Neural progenitor cell (in vitro differentiated cells): ENCODE results near the gene ZMPSTE24. TPM values are rescaled to one million over a fixed set of nuclear protein-coding genes. Genes with fewer than 3 reads are reported as not detected.
"Not testable (repeated sequence)": the region's sequence is repeated elsewhere in the genome, so short reads cannot be mapped to it uniquely, and the experiment has no call there.

Experiments used
- DNase-seq: peaks from one replicate; pipeline ENCODE4 v3.0.0-alpha.2; 2016; ENCODE audit warnings: low spot score
- H2AFZ ChIP-seq: fragments of 200-600 bp; sonication (generic); replicated peaks from 2 replicates; pipeline ENCODE4 v1.6.1; 2016; ENCODE audit warnings: antibody characterized with exemption
- H3F3A ChIP-seq: fragments of 200-600 bp; sonication (generic); 2 replicates; pipeline ENCODE4 v1.6.1; 2016; ENCODE audit warnings: antibody characterized with exemption, low read depth
- H3K27ac ChIP-seq: fragments of 200-600 bp; sonication (generic); 2 replicates; pipeline ENCODE4 v1.5.1; 2016; ENCODE audit warnings: mild to moderate bottlenecking
- H3K27me3 ChIP-seq: fragments of 200-600 bp; sonication (generic); 2 replicates; pipeline ENCODE4 v1.6.1; 2016; ENCODE audit warnings: mild to moderate bottlenecking, moderate library complexity
- H3K36me3 ChIP-seq: fragments of 200-600 bp; sonication (generic); 2 replicates; pipeline ENCODE4 v1.5.1; 2016
- H3K4me1 ChIP-seq: fragments of 200-600 bp; sonication (generic); 2 replicates; pipeline ENCODE4 v1.6.1; 2016; ENCODE audit warnings: mixed run types
- H3K4me2 ChIP-seq: fragments of 200-600 bp; sonication (generic); 2 replicates; pipeline ENCODE4 v1.6.1; 2016
- H3K4me3 ChIP-seq: fragments of 200-600 bp; sonication (generic); 2 replicates; pipeline ENCODE4 v1.5.1; 2016
- H3K79me2 ChIP-seq: fragments of 200-600 bp; sonication (generic); 2 replicates; pipeline ENCODE4 v1.6.1; 2016; ENCODE audit warnings: low read depth
- H3K9ac ChIP-seq: fragments of 200-600 bp; sonication (generic); 2 replicates; pipeline ENCODE4 v1.6.1; 2016
- H3K9me3 ChIP-seq: fragments of 200-600 bp; sonication (generic); 2 replicates; pipeline ENCODE4 v1.5.1; 2016; ENCODE audit warnings: low read depth
- H4K20me1 ChIP-seq: fragments of 200-600 bp; sonication (generic); 2 replicates; pipeline ENCODE4 v1.6.1; 2016; ENCODE audit warnings: low read depth
- H3K27ac Mint-ChIP-seq: 3 replicates; pipeline ENCODE4 v1.8.0; 2021; ENCODE audit warnings: mixed read lengths
- H3K27me3 Mint-ChIP-seq: 2 replicates; pipeline ENCODE4 v1.8.0; 2022; ENCODE audit warnings: low read depth, mild to moderate bottlenecking, inconsistent platforms, moderate library complexity, mixed read lengths; ENCODE audit not compliant: insufficient read depth
- H3K36me3 Mint-ChIP-seq: 3 replicates; pipeline ENCODE4 v1.8.0; 2021; ENCODE audit warnings: mixed read lengths
- H3K4me1 Mint-ChIP-seq: 3 replicates; pipeline ENCODE4 v1.8.0; 2021; ENCODE audit warnings: mixed read lengths
- H3K4me3 Mint-ChIP-seq: 3 replicates; pipeline ENCODE4 v1.8.0; 2021; ENCODE audit warnings: mild to moderate bottlenecking, moderate library complexity, mixed read lengths
- H3K9me3 Mint-ChIP-seq: 3 replicates; pipeline ENCODE4 v1.8.0; 2020; ENCODE audit warnings: mixed read lengths
- EZH2 ChIP-seq: fragments of 200-600 bp; sonication (generic); IDR thresholded peaks from 2 replicates; pipeline ENCODE4 v1.6.1; 2017; ENCODE audit warnings: antibody characterized with exemption, mild to moderate bottlenecking, moderate library complexity
- EZH2phosphoT487 ChIP-seq: fragments of 200-600 bp; sonication (generic); IDR thresholded peaks from 2 replicates; pipeline ENCODE4 v1.6.1; 2017; ENCODE audit warnings: antibody characterized with exemption
- total RNA-seq: library from RNA; depleted of rRNA; stranded (reverse); fragments of >200 nt; gene quantifications from 2 replicates; pipeline ENCODE4 v1.2.3, GENCODE V29; 2015; ENCODE audit warnings: low replicate concordance
- TF ChIP-seq, protein P1 (sequence below): fragments of 200-600 bp; sonication (generic); IDR thresholded peaks from 2 replicates; pipeline ENCODE4 v1.5.1; 2017; ENCODE audit warnings: antibody characterized with exemption, mild to moderate bottlenecking

Gene ZMPSTE24
- 26.9 and 38.0 TPM in 2 replicates for total RNA-seq

DNA sequence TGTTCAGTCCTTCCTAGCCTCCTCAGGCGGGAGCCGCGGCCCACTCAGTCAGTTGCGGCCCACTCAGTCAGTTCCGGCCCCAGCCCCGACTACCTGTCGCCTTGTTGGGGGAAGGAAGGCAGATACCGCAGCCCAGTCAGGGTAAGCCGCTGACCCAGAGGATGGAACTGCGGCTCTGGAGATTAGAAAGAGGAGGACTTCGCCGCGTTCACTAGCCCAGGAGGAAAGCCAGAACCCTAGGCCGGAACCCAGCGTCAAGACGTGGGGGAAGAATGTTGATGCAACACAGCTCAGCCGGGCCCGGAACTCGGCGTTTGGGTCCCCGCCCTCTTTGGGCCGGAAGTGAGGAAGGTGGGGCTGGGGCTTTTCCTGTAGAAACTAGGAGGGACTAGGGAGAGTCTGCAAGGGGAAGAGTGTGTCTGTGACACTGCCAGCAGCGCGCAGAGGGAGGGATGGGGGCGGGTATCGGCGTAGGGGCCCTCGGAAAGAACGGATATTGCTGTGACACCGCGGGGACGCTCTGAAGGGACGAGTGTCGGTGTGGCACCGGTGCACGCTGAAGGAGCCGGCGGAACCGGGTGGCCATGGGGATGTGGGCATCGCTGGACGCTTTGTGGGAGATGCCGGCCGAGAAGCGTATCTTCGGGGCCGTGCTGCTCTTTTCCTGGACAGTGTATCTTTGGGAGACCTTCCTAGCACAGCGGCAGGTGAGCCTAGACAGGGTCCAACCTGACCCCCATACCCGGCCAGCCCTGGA is at the start of gene ZMPSTE24:
Gene ZMPSTE24 (plus strand): TSS at position 549 of the 757 bp plus-strand sequence. CDS start 36 bp downstream, at position 585.
- H3K27me3 ChIP-seq: no peaks in the 10 kb centered on the region
- H3K9ac ChIP-seq: peak within 1 kb of the TSS; percentile 96
- H3K27me3 Mint-ChIP-seq: peaks cover 2% of the 10 kb centered on the region
- H3K79me2 ChIP-seq: peaks cover 50% of the 10 kb centered on the region
- H3K27ac Mint-ChIP-seq: peak within 1 kb of the TSS; percentile 98
- H3K4me1 ChIP-seq: peaks cover 4% of the 10 kb centered on the region
- TF ChIP-seq EZH2: peak; percentile 45
- TF ChIP-seq, protein P1, sequence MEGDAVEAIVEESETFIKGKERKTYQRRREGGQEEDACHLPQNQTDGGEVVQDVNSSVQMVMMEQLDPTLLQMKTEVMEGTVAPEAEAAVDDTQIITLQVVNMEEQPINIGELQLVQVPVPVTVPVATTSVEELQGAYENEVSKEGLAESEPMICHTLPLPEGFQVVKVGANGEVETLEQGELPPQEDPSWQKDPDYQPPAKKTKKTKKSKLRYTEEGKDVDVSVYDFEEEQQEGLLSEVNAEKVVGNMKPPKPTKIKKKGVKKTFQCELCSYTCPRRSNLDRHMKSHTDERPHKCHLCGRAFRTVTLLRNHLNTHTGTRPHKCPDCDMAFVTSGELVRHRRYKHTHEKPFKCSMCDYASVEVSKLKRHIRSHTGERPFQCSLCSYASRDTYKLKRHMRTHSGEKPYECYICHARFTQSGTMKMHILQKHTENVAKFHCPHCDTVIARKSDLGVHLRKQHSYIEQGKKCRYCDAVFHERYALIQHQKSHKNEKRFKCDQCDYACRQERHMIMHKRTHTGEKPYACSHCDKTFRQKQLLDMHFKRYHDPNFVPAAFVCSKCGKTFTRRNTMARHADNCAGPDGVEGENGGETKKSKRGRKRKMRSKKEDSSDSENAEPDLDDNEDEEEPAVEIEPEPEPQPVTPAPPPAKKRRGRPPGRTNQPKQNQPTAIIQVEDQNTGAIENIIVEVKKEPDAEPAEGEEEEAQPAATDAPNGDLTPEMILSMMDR: no peak
- TF ChIP-seq EZH2phosphoT487: no peak
- peak within 1 kb of the TSS; percentile 94 for H3K4me3 Mint-ChIP-seq
- H3K9me3 ChIP-seq: no peaks in the 10 kb centered on the region
- peak within 1 kb of the TSS; percentile 96 for H2AFZ ChIP-seq
- peak within 1 kb of the TSS; percentile 96 for H3K27ac ChIP-seq
- H3K36me3 Mint-ChIP-seq: peaks cover 8% of the 10 kb centered on the region
- peak within 1 kb of the TSS; percentile 69 for H3K4me3 ChIP-seq
- no peaks in the 10 kb centered on the region for H4K20me1 ChIP-seq
- peak; percentile 97 for DNase-seq
- peaks cover 15% of the 10 kb centered on the region for H3F3A ChIP-seq
- peaks cover 5% of the 10 kb centered on the region for H3K36me3 ChIP-seq
- H3K4me2 ChIP-seq: peak within 1 kb of the TSS; percentile 93
- H3K4me1 Mint-ChIP-seq: peaks cover 14% of the 10 kb centered on the region
- H3K9me3 Mint-ChIP-seq: no peaks in the 10 kb centered on the region

DNA sequence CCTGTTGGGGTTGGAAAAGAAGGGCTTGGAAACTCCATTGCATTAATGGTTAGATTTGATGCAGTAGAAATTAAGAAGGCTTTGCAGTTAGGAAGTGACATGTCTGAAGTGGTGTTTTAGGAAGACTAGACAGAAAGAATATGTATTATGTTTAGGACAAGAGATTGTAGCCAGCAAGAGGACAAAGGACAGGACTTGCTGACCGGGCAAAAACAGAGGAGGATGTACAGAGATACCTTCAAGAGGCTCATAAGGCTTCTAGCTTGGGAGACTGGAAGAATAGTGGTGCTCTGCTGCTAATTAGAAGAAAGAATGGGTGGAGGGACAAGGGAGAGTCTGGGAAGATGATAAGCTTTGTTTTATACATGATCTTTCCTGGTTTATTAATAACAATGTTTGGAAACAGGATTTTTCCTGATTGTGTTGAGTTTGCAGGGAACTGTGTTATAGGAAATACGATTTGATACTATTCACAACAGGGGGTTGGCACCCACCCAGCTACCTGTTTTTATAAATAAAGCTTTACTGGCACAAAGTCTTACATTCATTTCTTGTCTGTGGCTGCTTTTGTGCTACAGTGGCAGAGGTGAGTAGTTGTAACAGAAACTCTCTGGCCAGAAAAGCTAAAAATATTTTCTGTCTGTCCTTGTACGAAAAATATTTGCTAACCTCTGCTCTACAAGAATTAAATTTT is 47.4 kb upstream of the ZMPSTE24 start:
- H3K27me3 Mint-ChIP-seq: no peaks in the 10 kb centered on the region
- H3K27ac ChIP-seq: no peak overlapping the region
- H3F3A ChIP-seq: no peaks in the 10 kb centered on the region
- H3K9me3 ChIP-seq: no peaks in the 10 kb centered on the region
- no peak for TF ChIP-seq EZH2phosphoT487
- TF ChIP-seq EZH2: no peak
- TF ChIP-seq, protein P1: no peak
- peaks cover 4% of the 10 kb centered on the region for H3K4me1 Mint-ChIP-seq
- peaks cover 4% of the 10 kb centered on the region for H3K4me1 ChIP-seq
- H3K4me3 Mint-ChIP-seq: no peak overlapping the region
- no peaks in the 10 kb centered on the region for H3K79me2 ChIP-seq
- no peak overlapping the region for H3K4me3 ChIP-seq
- DNase-seq: no peak
- H3K27ac Mint-ChIP-seq: no peak overlapping the region
- H3K36me3 Mint-ChIP-seq: peaks cover 22% of the 10 kb centered on the region
- H3K36me3 ChIP-seq: peaks cover 4% of the 10 kb centered on the region
- no peak overlapping the region for H3K4me2 ChIP-seq
- H2AFZ ChIP-seq: no peak overlapping the region
- H3K9ac ChIP-seq: no peak overlapping the region
- peaks cover 54% of the 10 kb centered on the region for H4K20me1 ChIP-seq
- no peaks in the 10 kb centered on the region for H3K27me3 ChIP-seq
- no peaks in the 10 kb centered on the region for H3K9me3 Mint-ChIP-seq

DNA sequence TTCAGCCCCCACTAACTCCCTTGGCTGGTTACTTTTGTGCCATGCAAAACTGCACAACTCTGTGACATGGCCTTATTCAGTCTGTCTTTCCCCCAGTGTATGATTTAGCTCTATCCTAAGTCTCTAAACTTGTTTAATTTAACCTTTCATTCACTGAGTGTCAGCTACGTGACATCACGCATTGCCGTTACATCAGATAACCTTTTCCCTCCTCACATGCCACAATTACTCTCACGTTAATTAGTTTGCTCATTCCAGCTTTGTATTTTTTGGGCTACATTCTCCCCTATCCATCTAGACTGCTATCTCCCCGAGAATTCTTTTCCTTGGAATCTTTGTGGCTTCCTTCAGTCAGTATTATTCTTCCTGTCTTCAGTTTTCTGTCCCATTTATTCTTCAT is 39.7 kb upstream of the ZMPSTE24 start:
- no peaks in the 10 kb centered on the region for H3K27me3 Mint-ChIP-seq

DNA sequence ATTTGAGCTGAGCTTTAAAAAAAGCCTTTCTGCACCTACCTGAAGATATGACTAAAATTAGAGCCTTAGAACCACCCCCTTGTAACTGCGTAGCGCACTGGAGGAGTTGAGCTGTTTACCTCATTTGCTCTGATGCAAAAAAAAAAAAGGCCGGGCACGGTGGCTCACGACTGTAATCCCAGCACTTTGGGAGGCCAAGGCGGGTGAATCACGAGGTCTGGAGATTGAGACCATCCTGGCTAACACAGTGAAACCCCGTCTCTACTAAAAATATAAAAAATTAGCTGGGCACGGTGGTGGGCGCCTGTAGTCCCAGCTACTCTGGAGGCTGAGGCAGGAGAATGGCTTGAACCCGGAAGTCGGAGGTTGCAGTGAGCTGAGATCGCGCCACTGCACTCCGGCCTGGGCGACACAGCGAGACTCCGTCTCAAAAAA is 36.5 kb upstream of the ZMPSTE24 start:
- not testable (repeated sequence) for H3F3A ChIP-seq, H3K4me3 ChIP-seq, H3K27me3 Mint-ChIP-seq, H3K36me3 Mint-ChIP-seq, H3K4me2 ChIP-seq, H3K4me3 Mint-ChIP-seq, H3K79me2 ChIP-seq, H2AFZ ChIP-seq, H3K27me3 ChIP-seq, H3K9me3 ChIP-seq, H3K27ac Mint-ChIP-seq, H3K9me3 Mint-ChIP-seq, H3K4me1 ChIP-seq, H3K4me1 Mint-ChIP-seq, DNase-seq, H3K27ac ChIP-seq, H4K20me1 ChIP-seq, H3K36me3 ChIP-seq, H3K9ac ChIP-seq

More for the DNA sequence above, 39.7 kb upstream of the ZMPSTE24 start:
- Histone ChIP-seq H3K4me2 (no peak overlapping the region), H4K20me1 (peaks cover 6% of the 10 kb centered on the region), H3K9me3 (no peaks in the 10 kb centered on the region), H3F3A (no peaks in the 10 kb centered on the region), H3K36me3 (no peaks in the 10 kb centered on the region), H2AFZ (no peak overlapping the region), H3K4me3 (no peak overlapping the region), H3K27ac (no peak overlapping the region), H3K27me3 (no peaks in the 10 kb centered on the region), H3K9ac (no peak overlapping the region), H3K79me2 (no peaks in the 10 kb centered on the region), H3K4me1 (peaks cover 4% of the 10 kb centered on the region)
- no peak for DNase-seq
- TF ChIP-seq EZH2: no peak
- no peak for TF ChIP-seq EZH2phosphoT487
- TF ChIP-seq, protein P1: no peak
- no peak overlapping the region for H3K27ac Mint-ChIP-seq
- no peak overlapping the region for H3K4me3 Mint-ChIP-seq
- no peaks in the 10 kb centered on the region for H3K9me3 Mint-ChIP-seq
- H3K36me3 Mint-ChIP-seq: peaks cover 8% of the 10 kb centered on the region
- H3K4me1 Mint-ChIP-seq: no peaks in the 10 kb centered on the region
